Ishikawa (cell line): ENCODE measurements around the gene AGK.

Source experiments
- CREB1 ChIP-seq: IDR thresholded peaks from 2 replicates; pipeline ENCODE4 v1.6.1; 2012; ENCODE audit warnings: low read depth
- EGR1 ChIP-seq: IDR thresholded peaks from 2 replicates; pipeline ENCODE4 v1.6.1; 2012
- EP300 ChIP-seq: IDR thresholded peaks from 2 replicates; pipeline ENCODE4 v1.6.1; 2012; ENCODE audit warnings: borderline replicate concordance
- FOXM1 ChIP-seq: IDR thresholded peaks from 2 replicates; pipeline ENCODE4 v1.6.1; 2012; ENCODE audit warnings: low read depth, borderline replicate concordance
- RAD21 ChIP-seq: IDR thresholded peaks from 2 replicates; pipeline ENCODE4 v1.6.1; 2012; ENCODE audit warnings: low read depth
- TAF1 ChIP-seq: IDR thresholded peaks from 2 replicates; pipeline ENCODE4 v1.6.1; 2012; ENCODE audit warnings: low read depth, mild to moderate bottlenecking
- TCF12 ChIP-seq: IDR thresholded peaks from 2 replicates; pipeline ENCODE4 v1.6.1; 2012; ENCODE audit warnings: low read depth
- YY1 ChIP-seq: IDR thresholded peaks from 2 replicates; pipeline ENCODE4 v1.6.1; 2012; ENCODE audit warnings: low read depth
- ZBTB7A ChIP-seq: IDR thresholded peaks from 2 replicates; pipeline ENCODE4 v1.6.1; 2012; ENCODE audit warnings: low read depth
- TF ChIP-seq, protein P1 (sequence below): IDR thresholded peaks from 2 replicates; pipeline ENCODE4 v1.6.1; 2012; ENCODE audit warnings: low read depth, mild to moderate bottlenecking
- TF ChIP-seq, protein P2 (sequence below): IDR thresholded peaks from 2 replicates; pipeline ENCODE4 v1.6.1; 2012
- TF ChIP-seq, protein P3 (sequence below): IDR thresholded peaks from 2 replicates; pipeline ENCODE4 v1.6.1; 2012

DNA sequence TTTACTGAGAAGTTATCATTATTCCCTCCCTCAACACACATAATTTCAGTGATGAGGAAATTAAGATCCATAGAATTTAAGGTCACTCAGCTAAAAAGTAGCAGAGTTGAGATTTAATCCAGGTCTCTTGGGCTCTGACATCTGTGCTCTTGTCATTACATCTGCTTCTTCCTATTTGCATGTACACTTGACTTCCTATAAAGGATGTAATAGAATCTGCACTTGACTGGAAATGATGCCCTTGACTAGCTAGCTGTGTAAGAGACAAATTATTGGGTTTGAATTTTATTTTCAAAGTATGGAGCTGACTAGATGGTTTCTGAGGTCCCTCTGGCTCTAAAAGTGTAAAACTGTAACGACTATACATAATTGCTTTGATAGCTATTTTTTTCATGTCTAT is 59.5 kb downstream of the AGK start:
- no peak for TF ChIP-seq FOXM1
- TF ChIP-seq, protein P1, sequence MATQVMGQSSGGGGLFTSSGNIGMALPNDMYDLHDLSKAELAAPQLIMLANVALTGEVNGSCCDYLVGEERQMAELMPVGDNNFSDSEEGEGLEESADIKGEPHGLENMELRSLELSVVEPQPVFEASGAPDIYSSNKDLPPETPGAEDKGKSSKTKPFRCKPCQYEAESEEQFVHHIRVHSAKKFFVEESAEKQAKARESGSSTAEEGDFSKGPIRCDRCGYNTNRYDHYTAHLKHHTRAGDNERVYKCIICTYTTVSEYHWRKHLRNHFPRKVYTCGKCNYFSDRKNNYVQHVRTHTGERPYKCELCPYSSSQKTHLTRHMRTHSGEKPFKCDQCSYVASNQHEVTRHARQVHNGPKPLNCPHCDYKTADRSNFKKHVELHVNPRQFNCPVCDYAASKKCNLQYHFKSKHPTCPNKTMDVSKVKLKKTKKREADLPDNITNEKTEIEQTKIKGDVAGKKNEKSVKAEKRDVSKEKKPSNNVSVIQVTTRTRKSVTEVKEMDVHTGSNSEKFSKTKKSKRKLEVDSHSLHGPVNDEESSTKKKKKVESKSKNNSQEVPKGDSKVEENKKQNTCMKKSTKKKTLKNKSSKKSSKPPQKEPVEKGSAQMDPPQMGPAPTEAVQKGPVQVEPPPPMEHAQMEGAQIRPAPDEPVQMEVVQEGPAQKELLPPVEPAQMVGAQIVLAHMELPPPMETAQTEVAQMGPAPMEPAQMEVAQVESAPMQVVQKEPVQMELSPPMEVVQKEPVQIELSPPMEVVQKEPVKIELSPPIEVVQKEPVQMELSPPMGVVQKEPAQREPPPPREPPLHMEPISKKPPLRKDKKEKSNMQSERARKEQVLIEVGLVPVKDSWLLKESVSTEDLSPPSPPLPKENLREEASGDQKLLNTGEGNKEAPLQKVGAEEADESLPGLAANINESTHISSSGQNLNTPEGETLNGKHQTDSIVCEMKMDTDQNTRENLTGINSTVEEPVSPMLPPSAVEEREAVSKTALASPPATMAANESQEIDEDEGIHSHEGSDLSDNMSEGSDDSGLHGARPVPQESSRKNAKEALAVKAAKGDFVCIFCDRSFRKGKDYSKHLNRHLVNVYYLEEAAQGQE: no peak
- no peak for TF ChIP-seq EGR1
- TF ChIP-seq RAD21: no peak
- TF ChIP-seq CREB1: no peak
- no peak for TF ChIP-seq EP300
- TF ChIP-seq, protein P2, sequence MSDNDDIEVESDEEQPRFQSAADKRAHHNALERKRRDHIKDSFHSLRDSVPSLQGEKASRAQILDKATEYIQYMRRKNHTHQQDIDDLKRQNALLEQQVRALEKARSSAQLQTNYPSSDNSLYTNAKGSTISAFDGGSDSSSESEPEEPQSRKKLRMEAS: no peak
- TF ChIP-seq YY1: no peak
- no peak for TF ChIP-seq TCF12
- TF ChIP-seq ZBTB7A: no peak
- TF ChIP-seq, protein P3, sequence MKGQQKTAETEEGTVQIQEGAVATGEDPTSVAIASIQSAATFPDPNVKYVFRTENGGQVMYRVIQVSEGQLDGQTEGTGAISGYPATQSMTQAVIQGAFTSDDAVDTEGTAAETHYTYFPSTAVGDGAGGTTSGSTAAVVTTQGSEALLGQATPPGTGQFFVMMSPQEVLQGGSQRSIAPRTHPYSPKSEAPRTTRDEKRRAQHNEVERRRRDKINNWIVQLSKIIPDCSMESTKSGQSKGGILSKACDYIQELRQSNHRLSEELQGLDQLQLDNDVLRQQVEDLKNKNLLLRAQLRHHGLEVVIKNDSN: no peak
- TF ChIP-seq TAF1: no peak
